NCI-H345 (cell line): ENCODE data around the gene ANGPTL4.
"Not testable (repeated sequence)": the region's sequence is repeated elsewhere in the genome, so short reads cannot be mapped to it uniquely, and the experiment has no call there.

Experiments used
- DNase-seq: peaks from one replicate; lab custom pipeline; 2025; lab: John Stamatoyannopoulos, UW

The ANGPTL4 gene

GRCh38 chr19:8361921-8362793, 1.8 kb upstream of the ANGPTL4 start:
- DNase-seq = peak; percentile 80

- no peak for DNase-seq
Observed at GRCh38 chr19:8366121-8366581, 2.2 kb downstream of the ANGPTL4 start.

GRCh38 chr19:8366961-8367326, 3.0 kb downstream of the ANGPTL4 start:
- no peak for DNase-seq

- peak; percentile 14 for DNase-seq
Observed at GRCh38 chr19:8367327-8368001, 3.5 kb downstream of the ANGPTL4 start.

GRCh38 chr19:8370176-8371010, 6.4 kb downstream of the ANGPTL4 start:
- no peak for DNase-seq

GRCh38 chr19:8371011-8371804, 7.3 kb downstream of the ANGPTL4 start:
- DNase-seq = no peak

GRCh38 chr19:8373867-8374813, 10.2 kb downstream of the ANGPTL4 start:
- no peak for DNase-seq

GRCh38 chr19:8375766-8376165, 11.8 kb downstream of the ANGPTL4 start:
- not testable (repeated sequence) for DNase-seq

GRCh38 chr19:8376373-8376974, 12.5 kb downstream of the ANGPTL4 start:
- not testable (repeated sequence) for DNase-seq

- DNase-seq = no peak
Observed at GRCh38 chr19:8377598-8377997, 13.6 kb downstream of the ANGPTL4 start.

GRCh38 chr19:8379156-8379891, 15.4 kb downstream of the ANGPTL4 start:
- DNase-seq = not testable (repeated sequence)

- not testable (repeated sequence) for DNase-seq
Observed at GRCh38 chr19:8384569-8384968, 20.6 kb downstream of the ANGPTL4 start.

- not testable (repeated sequence) for DNase-seq
Observed at GRCh38 chr19:8385103-8385502, 21.1 kb downstream of the ANGPTL4 start.

GRCh38 chr19:8385566-8385965, 21.6 kb downstream of the ANGPTL4 start:
- not testable (repeated sequence) for DNase-seq

GRCh38 chr19:8386419-8386818, 22.5 kb downstream of the ANGPTL4 start:
- DNase-seq = not testable (repeated sequence)

GRCh38 chr19:8386990-8387389, 23.0 kb downstream of the ANGPTL4 start:
- no peak for DNase-seq

- DNase-seq = no peak
Observed at GRCh38 chr19:8387688-8388611, 24.0 kb downstream of the ANGPTL4 start.

GRCh38 chr19:8388612-8388958, 24.6 kb downstream of the ANGPTL4 start:
- no peak for DNase-seq
